ENCODE results near the gene ZNF430. TPM values are rescaled to one million over a fixed set of nuclear protein-coding genes. Genes with fewer than 3 reads are reported as not detected.
A peak's percentile ranks its signal among the peaks of the same experiment; 100 is the strongest.

Gene ZNF430
- total RNA-seq, 2 donors from 2014 or later, result 14.0 to 14.6 TPM

DNA sequence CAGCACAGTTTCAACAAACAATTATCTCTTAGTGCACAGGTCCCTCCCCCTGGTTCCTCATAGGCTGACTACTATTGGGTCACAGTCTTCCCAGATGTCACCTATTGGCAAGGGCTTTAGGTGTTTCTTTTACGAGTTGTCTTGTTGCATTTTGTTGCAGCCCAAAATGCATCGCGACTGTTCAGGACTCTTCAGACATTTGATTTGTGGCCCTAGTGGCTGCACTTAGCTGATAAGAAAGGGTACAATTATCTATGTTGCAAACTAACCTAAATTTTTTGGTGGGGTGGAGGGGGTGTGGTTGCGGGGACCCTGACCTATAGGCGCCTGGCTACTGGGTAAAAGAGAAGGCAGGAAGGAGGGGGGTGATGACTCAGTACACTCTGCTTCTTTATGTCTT is 32.4 kb downstream of the ZNF430 start:
- WGBS, 2 experiments (ENCODE audit: insufficient coverage in 1 of 2, insufficient read length in 1 of 2), result 99 to 100% methylated on average over 2 to 5 of the region's 5 CpGs
- H3K9me3 Mint-ChIP-seq, result peaks cover 23% of the 10 kb centered on the region

GRCh38 chr19:21065336-21065735 is 44.9 kb downstream of the ZNF430 start:
- Mint-ChIP-seq H3K27me3 (ENCODE audit: insufficient read depth) (no peaks in the 10 kb centered on the region), H3K27ac (no peak overlapping the region)

More for the DNA sequence above, 32.4 kb downstream of the ZNF430 start:
- no peak overlapping the region for H3K27ac Mint-ChIP-seq
- peaks cover 59% of the 10 kb centered on the region for H3K36me3 Mint-ChIP-seq (ENCODE audit: low read depth)
- Histone ChIP-seq H3K27ac (ENCODE audit: low read depth, low read length) (no peak overlapping the region), H3K36me3 (ENCODE audit: control insufficient read depth, insufficient read depth, low read length) (peaks cover 74% of the 10 kb centered on the region), H3K27me3 (ENCODE audit: control insufficient read depth, insufficient read depth, low read length, poor library complexity, severe bottlenecking) (no peaks in the 10 kb centered on the region), H3K9me3 (ENCODE audit: control insufficient read depth, low read length) (peaks cover 72% of the 10 kb centered on the region), H3K9ac (ENCODE audit: extremely low read depth, low read length, poor library complexity, severe bottlenecking) (no peak overlapping the region), H3K4me1 (ENCODE audit: control insufficient read depth, insufficient read depth, low read length) (no peaks in the 10 kb centered on the region), H3K4me3 (ENCODE audit: low read length) (no peak overlapping the region)
- no peaks in the 10 kb centered on the region for H3K4me1 Mint-ChIP-seq
- DNase-seq, result no peak
- no peaks in the 10 kb centered on the region for H3K27me3 Mint-ChIP-seq (ENCODE audit: insufficient read depth)
- H3K4me3 Mint-ChIP-seq, result no peak overlapping the region
- TF ChIP-seq CTCF (conservative IDR thresholded peaks at IDR 0.05), result no peak

DNA sequence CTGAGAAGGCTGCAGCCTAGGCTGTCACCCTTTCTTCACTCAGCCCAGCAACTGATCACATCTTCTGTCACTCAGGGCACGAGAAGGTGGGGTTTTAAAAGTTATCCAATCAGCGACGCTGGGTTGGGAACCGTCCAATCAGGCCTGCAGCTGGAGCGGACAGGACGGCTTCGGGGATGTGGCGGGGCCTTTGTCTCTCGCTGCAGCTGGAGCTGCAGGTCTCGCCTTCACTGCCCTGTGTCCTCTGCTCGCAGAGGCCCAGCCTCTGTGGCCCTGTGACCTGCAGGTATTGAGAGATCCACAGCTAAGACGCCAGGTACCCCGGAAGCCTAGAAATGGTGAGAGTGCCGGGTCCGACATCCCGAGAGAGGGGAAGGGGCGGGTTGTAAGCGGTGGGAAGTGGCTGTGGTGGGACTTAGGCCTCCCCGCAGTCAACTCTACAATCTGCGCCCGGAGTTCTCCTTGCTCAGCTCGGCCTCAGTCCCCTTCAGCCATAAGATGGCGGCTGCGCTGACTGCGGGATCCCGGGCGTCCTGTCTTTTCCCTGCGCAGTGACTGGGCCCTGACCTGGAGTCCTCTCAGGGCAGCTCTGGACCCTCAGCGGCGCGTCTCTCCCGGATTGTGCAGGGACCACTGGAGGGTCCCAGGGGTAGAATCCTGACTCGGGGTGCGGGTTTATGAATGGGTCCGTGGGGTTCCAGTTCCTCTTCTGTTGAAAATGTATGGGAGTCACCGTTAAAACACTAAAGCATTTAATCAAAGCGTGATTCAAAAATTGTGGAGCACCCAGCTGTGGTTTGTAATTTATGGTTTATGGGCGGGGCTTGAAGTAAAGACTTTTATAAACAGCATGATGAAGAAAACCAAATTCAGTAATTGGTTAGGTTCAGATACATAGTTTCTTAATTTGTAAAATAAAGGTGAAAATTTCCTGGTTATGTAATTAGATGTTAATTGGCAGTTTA is 61.8 kb downstream of the ZNF430 start, which contains the start of gene ZNF714:
ZNF714 (plus strand) TSS at position 193 of the 965 bp plus-strand sequence. CDS start 16,066 bp downstream, outside the sequence.
- no peak for TF ChIP-seq CTCF (conservative IDR thresholded peaks at IDR 0.05)
- peak; percentile 98 for DNase-seq
- H3K4me1 Mint-ChIP-seq, result peaks cover 23% of the 10 kb centered on the region
- peak within 1 kb of the TSS; percentile 99 for H3K4me3 Mint-ChIP-seq
- Histone ChIP-seq H3K4me1 (ENCODE audit: control insufficient read depth, insufficient read depth, low read length) (no peaks in the 10 kb centered on the region), H3K9me3 (ENCODE audit: control insufficient read depth, low read length) (no peaks in the 10 kb centered on the region), H3K27me3 (ENCODE audit: control insufficient read depth, insufficient read depth, low read length, poor library complexity, severe bottlenecking) (no peaks in the 10 kb centered on the region), H3K27ac (ENCODE audit: low read depth, low read length) (peak within 1 kb of the TSS; percentile 99), H3K4me3 (ENCODE audit: low read length) (peak within 1 kb of the TSS; percentile 97), H3K36me3 (ENCODE audit: control insufficient read depth, insufficient read depth, low read length) (peaks cover 34% of the 10 kb centered on the region), H3K9ac (ENCODE audit: extremely low read depth, low read length, poor library complexity, severe bottlenecking) (peak within 1 kb of the TSS; percentile 96)
- H3K27ac Mint-ChIP-seq, result peak within 1 kb of the TSS; percentile 100
- no peaks in the 10 kb centered on the region for H3K27me3 Mint-ChIP-seq (ENCODE audit: insufficient read depth)
- 0 to 1% methylated on average over 16 to 38 of the region's 38 CpGs for WGBS, 2 experiments (ENCODE audit: insufficient coverage in 1 of 2, insufficient read length in 1 of 2)
- H3K36me3 Mint-ChIP-seq (ENCODE audit: low read depth), result peaks cover 33% of the 10 kb centered on the region
- H3K9me3 Mint-ChIP-seq, result no peaks in the 10 kb centered on the region

More at GRCh38 chr19:21065336-21065735, 44.9 kb downstream of the ZNF430 start:
- TF ChIP-seq CTCF (conservative IDR thresholded peaks at IDR 0.05), result no peak
- Histone ChIP-seq H3K36me3 (ENCODE audit: control insufficient read depth, insufficient read depth, low read length) (peaks cover 8% of the 10 kb centered on the region), H3K4me3 (ENCODE audit: low read length) (no peak overlapping the region), H3K4me1 (ENCODE audit: control insufficient read depth, insufficient read depth, low read length) (no peaks in the 10 kb centered on the region), H3K9me3 (ENCODE audit: control insufficient read depth, low read length) (peaks cover 28% of the 10 kb centered on the region), H3K27ac (ENCODE audit: low read depth, low read length) (no peak overlapping the region), H3K9ac (ENCODE audit: extremely low read depth, low read length, poor library complexity, severe bottlenecking) (no peak overlapping the region), H3K27me3 (ENCODE audit: control insufficient read depth, insufficient read depth, low read length, poor library complexity, severe bottlenecking) (no peaks in the 10 kb centered on the region)
- Mint-ChIP-seq H3K36me3 (ENCODE audit: low read depth) (peaks cover 34% of the 10 kb centered on the region), H3K4me3 (no peak overlapping the region), H3K9me3 (peaks cover 14% of the 10 kb centered on the region), H3K4me1 (no peaks in the 10 kb centered on the region)
- DNase-seq, result no peak

Measured in endodermal cell (in vitro differentiated cells).